WTC11 (cell line): ENCODE results near the gene JUND. TPM values are rescaled to one million over a fixed set of nuclear protein-coding genes. Genes with fewer than 3 reads are reported as not detected.

Experiments used
- CBFB ChIP-seq: sonication (generic); formaldehyde crosslinking; IDR thresholded peaks from 2 replicates; pipeline ENCODE4 v1.8.1; 2022; ENCODE audit warnings: mild to moderate bottlenecking, low read depth, missing genetic modification reagents
- E2F4 ChIP-seq: sonication (generic); formaldehyde crosslinking; IDR thresholded peaks from 2 replicates; pipeline ENCODE4 v1.8.1; 2022; ENCODE audit warnings: low read depth, mild to moderate bottlenecking, moderate library complexity, missing genetic modification reagents, borderline replicate concordance
- ESRRA ChIP-seq: sonication (generic); formaldehyde crosslinking; IDR thresholded peaks from 2 replicates; pipeline ENCODE4 v1.8.1; 2022; ENCODE audit warnings: mild to moderate bottlenecking, missing genetic modification reagents, borderline replicate concordance
- ETV6 ChIP-seq: sonication (generic); formaldehyde crosslinking; IDR thresholded peaks from 2 replicates; pipeline ENCODE4 v1.8.1; 2022; ENCODE audit warnings: mild to moderate bottlenecking, missing genetic modification reagents
- FOXJ3 ChIP-seq: sonication (generic); formaldehyde crosslinking; IDR thresholded peaks from 2 replicates; pipeline ENCODE4 v1.9.0; 2021; ENCODE audit warnings: missing genetic modification reagents, mild to moderate bottlenecking, borderline replicate concordance
- FOXK1 ChIP-seq: sonication (generic); formaldehyde crosslinking; IDR thresholded peaks from 2 replicates; pipeline ENCODE4 v1.8.0; 2022; ENCODE audit warnings: mild to moderate bottlenecking, moderate library complexity, missing genetic modification reagents
- GABPB1 ChIP-seq: sonication (generic); formaldehyde crosslinking; IDR thresholded peaks from 2 replicates; pipeline ENCODE4 v1.8.1; 2023; ENCODE audit warnings: mild to moderate bottlenecking, missing genetic modification reagents
- GRHL2 ChIP-seq: fragments of 250-450 bp; sonication (Bioruptor Pico); IDR thresholded peaks from 2 replicates; pipeline ENCODE4 v1.8.0; 2022; ENCODE audit warnings: mild to moderate bottlenecking, moderate library complexity; ENCODE audit not compliant: insufficient replicate concordance, severe bottlenecking
- HMGXB4 ChIP-seq: sonication (generic); formaldehyde crosslinking; IDR thresholded peaks from 2 replicates; pipeline ENCODE4 v1.8.1; 2023; ENCODE audit warnings: mild to moderate bottlenecking, moderate library complexity, missing genetic modification reagents
- MXD4 ChIP-seq: fragments of 250-450 bp; sonication (Bioruptor Pico); IDR thresholded peaks from 2 replicates; pipeline ENCODE4 v1.8.0; 2021; ENCODE audit warnings: mild to moderate bottlenecking, moderate library complexity, borderline replicate concordance
- MYBL2 ChIP-seq: sonication (generic); formaldehyde crosslinking; IDR thresholded peaks from 2 replicates; pipeline ENCODE4 v1.8.1; 2023; ENCODE audit warnings: mild to moderate bottlenecking, moderate library complexity, missing genetic modification reagents
- NFATC4 ChIP-seq: fragments of 250-450 bp; sonication (Bioruptor Pico); IDR thresholded peaks from 2 replicates; pipeline ENCODE4 v1.9.0; 2021; ENCODE audit warnings: mild to moderate bottlenecking
- NR2C2 ChIP-seq: sonication (generic); formaldehyde crosslinking; IDR thresholded peaks from 2 replicates; pipeline ENCODE4 v1.8.0; 2022; ENCODE audit warnings: mild to moderate bottlenecking, missing genetic modification reagents
- OVOL2 ChIP-seq: fragments of 250-450 bp; sonication (Bioruptor Pico); IDR thresholded peaks from 2 replicates; pipeline ENCODE4 v1.9.0; 2021; ENCODE audit warnings: mild to moderate bottlenecking, borderline replicate concordance
- RORB ChIP-seq: fragments of 250-450 bp; sonication (Bioruptor Pico); IDR thresholded peaks from 2 replicates; pipeline ENCODE4 v1.9.0; 2021; ENCODE audit warnings: mild to moderate bottlenecking
- SOX15 ChIP-seq: fragments of 250-450 bp; sonication (Bioruptor Pico); IDR thresholded peaks from 2 replicates; pipeline ENCODE4 v1.9.0; 2021; ENCODE audit warnings: mild to moderate bottlenecking
- TP53 ChIP-seq: sonication (generic); formaldehyde crosslinking; IDR thresholded peaks from 2 replicates; pipeline ENCODE4 v1.8.1; 2023; ENCODE audit warnings: mild to moderate bottlenecking, missing genetic modification reagents
- ZMAT4 ChIP-seq: fragments of 250-450 bp; sonication (Bioruptor Pico); IDR thresholded peaks from 2 replicates; pipeline ENCODE4 v1.9.0; 2021; ENCODE audit warnings: mild to moderate bottlenecking
- ZNF219 ChIP-seq: sonication (generic); formaldehyde crosslinking; IDR thresholded peaks from 2 replicates; pipeline ENCODE4 v1.8.0; 2023; ENCODE audit warnings: missing genetic modification reagents, mild to moderate bottlenecking, borderline replicate concordance
- ZNF281 ChIP-seq: sonication (generic); formaldehyde crosslinking; IDR thresholded peaks from 2 replicates; pipeline ENCODE4 v1.8.0; 2023; ENCODE audit warnings: mild to moderate bottlenecking, missing genetic modification reagents
- ZNF671 ChIP-seq: fragments of 250-450 bp; sonication (Bioruptor Pico); IDR thresholded peaks from 2 replicates; pipeline ENCODE4 v1.8.0; 2021; ENCODE audit warnings: mild to moderate bottlenecking
- total RNA-seq: library from RNA; stranded (reverse); gene quantifications from 3 replicates; pipeline ENCODE4 v1.2.3, GENCODE V29; 2021
- TF ChIP-seq, protein P1 (sequence below): fragments of 250-450 bp; sonication (Bioruptor Pico); conservative IDR thresholded peaks from 2 replicates; pipeline ENCODE4 v1.9.0; 2021; ENCODE audit warnings: mild to moderate bottlenecking
- TF ChIP-seq, protein P2 (sequence below): sonication (generic); formaldehyde crosslinking; conservative IDR thresholded peaks from 2 replicates; pipeline ENCODE4 v1.8.1; 2023; ENCODE audit warnings: mild to moderate bottlenecking, low read depth, missing genetic modification reagents, moderate library complexity
- TF ChIP-seq, protein P3 (sequence below): sonication (generic); formaldehyde crosslinking; IDR thresholded peaks from 2 replicates; pipeline ENCODE4 v1.8.1; 2023; ENCODE audit warnings: mild to moderate bottlenecking, missing genetic modification reagents
- TF ChIP-seq, protein P4 (sequence below): sonication (generic); formaldehyde crosslinking; IDR thresholded peaks from 2 replicates; pipeline ENCODE4 v1.8.0; 2022; ENCODE audit warnings: mild to moderate bottlenecking, missing genetic modification reagents

JUND gene
- total RNA-seq, 1 experiment from 2014 or later = 121 TPM

- TF ChIP-seq E2F4 (CRISPR knock-in tag) (no peak), FOXK1 (CRISPR knock-in tag) (peak; percentile 22; the same call in 1 of the 2 replicates), OVOL2 (CRISPR knock-in tag) (no peak), RORB (CRISPR knock-in tag) (no peak), ZNF281 (peak; percentile 86; the same call in 1 of the 2 replicates), TP53 (CRISPR knock-in tag) (no peak), GABPB1 (CRISPR knock-in tag) (no peak), ESRRA (CRISPR knock-in tag) (no peak), MYBL2 (CRISPR knock-in tag) (0 out of 2 replicates have a peak, but pooled peaks have one; percentile 60), ZMAT4 (CRISPR knock-in tag) (no peak), MXD4 (CRISPR knock-in tag) (no peak), FOXJ3 (no peak), CBFB (CRISPR knock-in tag) (no peak), NR2C2 (no peak), NFATC4 (no peak), HMGXB4 (CRISPR knock-in tag) (no peak; the same call in 1 of the 2 replicates), GRHL2 (CRISPR knock-in tag) (no peak), ETV6 (CRISPR knock-in tag) (0 out of 2 replicates have a peak, but pooled peaks have one; percentile 11), ZNF671 (CRISPR knock-in tag) (no peak), ZNF219 (no peak), SOX15 (CRISPR knock-in tag) (no peak)
- TF ChIP-seq, protein P1, sequence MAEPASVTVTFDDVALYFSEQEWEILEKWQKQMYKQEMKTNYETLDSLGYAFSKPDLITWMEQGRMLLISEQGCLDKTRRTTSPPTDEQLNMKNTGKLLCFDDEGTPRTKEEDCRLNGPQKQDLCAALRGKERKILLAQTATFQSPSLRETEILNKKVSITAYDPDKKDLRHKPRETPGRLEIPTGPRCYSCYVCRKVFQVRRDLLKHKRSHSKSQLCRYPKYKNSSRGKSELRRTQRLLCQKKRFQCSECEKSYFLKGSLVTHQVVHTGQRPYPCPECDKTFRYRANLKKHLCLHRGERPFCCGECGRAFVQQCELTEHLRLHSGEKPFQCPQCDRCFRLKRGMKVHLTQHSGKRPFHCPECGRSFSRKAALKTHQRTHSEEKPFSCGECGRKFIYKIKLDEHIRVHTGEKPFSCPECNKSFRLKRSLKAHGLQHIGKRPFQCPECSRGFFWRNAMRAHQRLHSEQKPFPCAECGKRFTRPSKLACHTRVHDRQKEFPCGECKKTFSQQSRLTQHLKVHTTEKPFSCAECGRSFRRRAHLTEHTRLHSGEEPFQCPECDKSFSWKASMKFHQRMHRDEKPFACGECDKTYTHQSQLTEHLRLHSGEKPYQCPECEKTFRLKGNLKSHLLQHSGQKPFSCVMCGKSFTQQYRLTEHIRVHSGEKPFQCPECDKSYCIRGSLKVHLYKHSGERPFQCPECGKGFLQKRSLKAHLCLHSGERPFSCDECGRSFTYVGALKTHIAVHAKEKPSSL (CRISPR knock-in tag) = no peak
- TF ChIP-seq, protein P2, sequence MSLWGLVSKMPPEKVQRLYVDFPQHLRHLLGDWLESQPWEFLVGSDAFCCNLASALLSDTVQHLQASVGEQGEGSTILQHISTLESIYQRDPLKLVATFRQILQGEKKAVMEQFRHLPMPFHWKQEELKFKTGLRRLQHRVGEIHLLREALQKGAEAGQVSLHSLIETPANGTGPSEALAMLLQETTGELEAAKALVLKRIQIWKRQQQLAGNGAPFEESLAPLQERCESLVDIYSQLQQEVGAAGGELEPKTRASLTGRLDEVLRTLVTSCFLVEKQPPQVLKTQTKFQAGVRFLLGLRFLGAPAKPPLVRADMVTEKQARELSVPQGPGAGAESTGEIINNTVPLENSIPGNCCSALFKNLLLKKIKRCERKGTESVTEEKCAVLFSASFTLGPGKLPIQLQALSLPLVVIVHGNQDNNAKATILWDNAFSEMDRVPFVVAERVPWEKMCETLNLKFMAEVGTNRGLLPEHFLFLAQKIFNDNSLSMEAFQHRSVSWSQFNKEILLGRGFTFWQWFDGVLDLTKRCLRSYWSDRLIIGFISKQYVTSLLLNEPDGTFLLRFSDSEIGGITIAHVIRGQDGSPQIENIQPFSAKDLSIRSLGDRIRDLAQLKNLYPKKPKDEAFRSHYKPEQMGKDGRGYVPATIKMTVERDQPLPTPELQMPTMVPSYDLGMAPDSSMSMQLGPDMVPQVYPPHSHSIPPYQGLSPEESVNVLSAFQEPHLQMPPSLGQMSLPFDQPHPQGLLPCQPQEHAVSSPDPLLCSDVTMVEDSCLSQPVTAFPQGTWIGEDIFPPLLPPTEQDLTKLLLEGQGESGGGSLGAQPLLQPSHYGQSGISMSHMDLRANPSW (CRISPR knock-in tag) = no peak
- TF ChIP-seq, protein P3, sequence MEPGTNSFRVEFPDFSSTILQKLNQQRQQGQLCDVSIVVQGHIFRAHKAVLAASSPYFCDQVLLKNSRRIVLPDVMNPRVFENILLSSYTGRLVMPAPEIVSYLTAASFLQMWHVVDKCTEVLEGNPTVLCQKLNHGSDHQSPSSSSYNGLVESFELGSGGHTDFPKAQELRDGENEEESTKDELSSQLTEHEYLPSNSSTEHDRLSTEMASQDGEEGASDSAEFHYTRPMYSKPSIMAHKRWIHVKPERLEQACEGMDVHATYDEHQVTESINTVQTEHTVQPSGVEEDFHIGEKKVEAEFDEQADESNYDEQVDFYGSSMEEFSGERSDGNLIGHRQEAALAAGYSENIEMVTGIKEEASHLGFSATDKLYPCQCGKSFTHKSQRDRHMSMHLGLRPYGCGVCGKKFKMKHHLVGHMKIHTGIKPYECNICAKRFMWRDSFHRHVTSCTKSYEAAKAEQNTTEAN (CRISPR knock-in tag) = peak; percentile 99
- TF ChIP-seq, protein P4, sequence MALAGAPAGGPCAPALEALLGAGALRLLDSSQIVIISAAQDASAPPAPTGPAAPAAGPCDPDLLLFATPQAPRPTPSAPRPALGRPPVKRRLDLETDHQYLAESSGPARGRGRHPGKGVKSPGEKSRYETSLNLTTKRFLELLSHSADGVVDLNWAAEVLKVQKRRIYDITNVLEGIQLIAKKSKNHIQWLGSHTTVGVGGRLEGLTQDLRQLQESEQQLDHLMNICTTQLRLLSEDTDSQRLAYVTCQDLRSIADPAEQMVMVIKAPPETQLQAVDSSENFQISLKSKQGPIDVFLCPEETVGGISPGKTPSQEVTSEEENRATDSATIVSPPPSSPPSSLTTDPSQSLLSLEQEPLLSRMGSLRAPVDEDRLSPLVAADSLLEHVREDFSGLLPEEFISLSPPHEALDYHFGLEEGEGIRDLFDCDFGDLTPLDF (CRISPR knock-in tag) = no peak
Measured at GRCh38 chr19:18254546-18255503, 26.6 kb downstream of the JUND start (continued).
